Kidney tubule cell (primary cell): ENCODE measurements around the gene PCK1.

ENCODE experiments used
- DNase-seq: peaks from one replicate; pipeline ENCODE4 v3.0.0-alpha.2; 2018; ENCODE audit warnings: low spot score

Gene PCK1

GRCh38 chr20:57536771-57537724 is 23.9 kb upstream of the PCK1 start:
- DNase-seq = no peak

- no peak for DNase-seq
Measured at GRCh38 chr20:57537822-57538221, 23.1 kb upstream of the PCK1 start.

- DNase-seq = no peak
Measured at GRCh38 chr20:57539889-57540288, 21.0 kb upstream of the PCK1 start.

- peak; percentile 17 for DNase-seq
Measured at GRCh38 chr20:57540890-57541580, 19.9 kb upstream of the PCK1 start.

GRCh38 chr20:57543754-57544153 is 17.2 kb upstream of the PCK1 start:
- DNase-seq = no peak

GRCh38 chr20:57544838-57545564 is 15.9 kb upstream of the PCK1 start:
- DNase-seq = no peak

- DNase-seq = no peak
Measured at GRCh38 chr20:57545927-57546662, 14.8 kb upstream of the PCK1 start.

- DNase-seq = peak; percentile 23
Measured at GRCh38 chr20:57546956-57547649, 13.8 kb upstream of the PCK1 start.

GRCh38 chr20:57548177-57549058 is 12.5 kb upstream of the PCK1 start:
- peak; percentile 72 for DNase-seq

- DNase-seq = no peak
Measured at GRCh38 chr20:57552471-57552870, 8.4 kb upstream of the PCK1 start.

- DNase-seq = no peak
Measured at GRCh38 chr20:57553376-57554018, 7.4 kb upstream of the PCK1 start.

- DNase-seq = no peak
Measured at GRCh38 chr20:57555457-57556184, 5.3 kb upstream of the PCK1 start.

- DNase-seq = no peak
Measured at GRCh38 chr20:57556980-57557274, 4.0 kb upstream of the PCK1 start.

GRCh38 chr20:57557926-57558613 is 2.8 kb upstream of the PCK1 start:
- DNase-seq = no peak

GRCh38 chr20:57558614-57559288 is 2.2 kb upstream of the PCK1 start:
- peak; percentile 4 for DNase-seq

- no peak for DNase-seq
Measured at GRCh38 chr20:57559289-57559634, 1.6 kb upstream of the PCK1 start.

- DNase-seq = no peak
Measured at GRCh38 chr20:57559658-57560553, 1.0 kb upstream of the PCK1 start.
